ENCODE results near the gene C1orf159. TPM values are rescaled to one million over a fixed set of nuclear protein-coding genes. Genes with fewer than 3 reads are reported as not detected.

The C1orf159 gene
- total and polyA plus RNA-seq, 2 donors (not counting 1 experiment from before 2014, with no cell fraction given), result 23.0 to 25.6 TPM

GRCh38 chr1:1043921-1044320, 72.0 kb downstream of the C1orf159 start:
- intact Hi-C loops (cut with micrococcal nuclease), result no loop called here
- DNase-seq (no peak), ATAC-seq (ENCODE audit: low read depth) (no peak)
- CTCF ChIA-PET, result interaction anchor here (2.5 kb wide), 1 partner anchor 11 kb away, joined by 9 read pairs; no protein-coding TSS in a partner anchor
- H3K4me1 Mint-ChIP-seq, result peaks cover 16% of the 10 kb centered on the region
- H3K9ac ChIP-seq (ENCODE audit: low read length), result no peak overlapping the region
- no peaks in the 10 kb centered on the region for H3K36me3 ChIP-seq (replicated peaks in 1 of 2; ENCODE audit: control extremely low read depth in 1 of 2, control insufficient read depth in 1 of 2, extremely low read depth in 1 of 2, insufficient read depth in 2 of 2, low read length in 1 of 2)
- H3K4me2 ChIP-seq (replicated peaks; ENCODE audit: low read depth, low read length, poor library complexity, severe bottlenecking), result no peak overlapping the region
- peaks cover 4% of the 10 kb centered on the region for H3K27me3 Mint-ChIP-seq
- H3K4me3 ChIP-seq (ENCODE audit: control extremely low read depth in 1 of 5, extremely low read depth in 1 of 5, insufficient read depth in 1 of 5, low read depth in 2 of 5, low read length in 4 of 5), result no peak overlapping the region
- peaks cover 11% of the 10 kb centered on the region for H4K20me1 ChIP-seq (ENCODE audit: control insufficient read depth, insufficient read depth, low read length, poor library complexity, severe bottlenecking)
- H3K79me2 ChIP-seq (ENCODE audit: control insufficient read depth, insufficient read depth, low read length), result no peaks in the 10 kb centered on the region
- peaks cover 0 to 18% (median 6%) of the 10 kb centered on the region in 4 experiments for H3K27me3 ChIP-seq (replicated peaks in 1 of 4; ENCODE audit: control extremely low read depth in 1 of 4, control insufficient read depth in 3 of 4, insufficient read depth in 4 of 4, low read length in 3 of 4)
- no peaks in the 10 kb centered on the region for H3K9me3 Mint-ChIP-seq (ENCODE audit: insufficient read depth)
- H2AFZ ChIP-seq (ENCODE audit: insufficient read depth, low read depth, low read length, poor library complexity, severe bottlenecking), result no peak overlapping the region
- 97% methylated on average over 33 of the region's 33 CpGs for WGBS (ENCODE audit: insufficient coverage)
- TF ChIP-seq EZH2 (IDR thresholded peaks at IDR 0.05; ENCODE audit: borderline replicate concordance, insufficient read depth, low read depth, low read length, poor library complexity, severe bottlenecking) (no peak), CTCF (IDR thresholded peaks at IDR 0.05) (no peak)
- no peak overlapping the region for H3K4me3 Mint-ChIP-seq
- no peak overlapping the region for H3K27ac ChIP-seq (ENCODE audit: low read length in 2 of 2)
- H3K27ac Mint-ChIP-seq, result no peak overlapping the region
- peaks cover 17% of the 10 kb centered on the region in 2 donors for H3K4me1 ChIP-seq (ENCODE audit: control insufficient read depth in 2 of 2, insufficient read depth in 2 of 2, low read length in 2 of 2)
- POLR2A ChIA-PET, result interaction anchor here (1.8 kb wide), 1 partner anchor 15 kb away, joined by 3 read pairs; no protein-coding TSS in a partner anchor
- peaks cover 0 to 7% (median 0%) of the 10 kb centered on the region in 3 donors for H3K9me3 ChIP-seq (ENCODE audit: control extremely low read depth in 1 of 3, control insufficient read depth in 2 of 3, insufficient read depth in 1 of 3, low read length in 2 of 3)

- Histone ChIP-seq H3K4me2 (replicated peaks; ENCODE audit: low read depth, low read length, poor library complexity, severe bottlenecking) (no peak overlapping the region), H2AFZ (ENCODE audit: insufficient read depth, low read depth, low read length, poor library complexity, severe bottlenecking) (no peak overlapping the region), H3K9ac (ENCODE audit: low read length) (no peak overlapping the region), H3K79me2 (ENCODE audit: control insufficient read depth, insufficient read depth, low read length) (no peaks in the 10 kb centered on the region), H3K4me3 (ENCODE audit: control extremely low read depth in 1 of 5, extremely low read depth in 1 of 5, insufficient read depth in 1 of 5, low read depth in 2 of 5, low read length in 4 of 5) (no peak overlapping the region), H3K36me3 (replicated peaks in 1 of 2; ENCODE audit: control extremely low read depth in 1 of 2, control insufficient read depth in 1 of 2, extremely low read depth in 1 of 2, insufficient read depth in 2 of 2, low read length in 1 of 2) (no peaks in the 10 kb centered on the region), H3K9me3 (ENCODE audit: control extremely low read depth in 1 of 3, control insufficient read depth in 2 of 3, insufficient read depth in 1 of 3, low read length in 2 of 3) (peaks cover 0 to 9% (median 0%) of the 10 kb centered on the region in 3 donors), H4K20me1 (ENCODE audit: control insufficient read depth, insufficient read depth, low read length, poor library complexity, severe bottlenecking) (peaks cover 11% of the 10 kb centered on the region), H3K27ac (ENCODE audit: low read length in 2 of 2) (no peak overlapping the region), H3K27me3 (replicated peaks in 1 of 4; ENCODE audit: control extremely low read depth in 1 of 4, control insufficient read depth in 3 of 4, insufficient read depth in 4 of 4, low read length in 3 of 4) (peaks cover 0 to 23% (median 8%) of the 10 kb centered on the region in 4 experiments), H3K4me1 (ENCODE audit: control insufficient read depth in 2 of 2, insufficient read depth in 2 of 2, low read length in 2 of 2) (peaks cover 22% of the 10 kb centered on the region in 2 donors)
- ATAC-seq (ENCODE audit: low read depth) (no peak), DNase-seq (no peak)
- Mint-ChIP-seq H3K27ac (no peak overlapping the region), H3K4me3 (no peak overlapping the region), H3K4me1 (peaks cover 21% of the 10 kb centered on the region), H3K27me3 (peaks cover 9% of the 10 kb centered on the region), H3K9me3 (ENCODE audit: insufficient read depth) (no peaks in the 10 kb centered on the region)
- intact Hi-C loops (cut with micrococcal nuclease), result no loop called here
- ChIA-PET POLR2A (interaction anchor here (1.8 kb wide), 1 partner anchor 16 kb away, joined by 3 read pairs; no protein-coding TSS in a partner anchor), CTCF (interaction anchor here (2.5 kb wide), 1 partner anchor 10 kb away, joined by 9 read pairs; no protein-coding TSS in a partner anchor)
- no peak for TF ChIP-seq EZH2 (IDR thresholded peaks at IDR 0.05; ENCODE audit: borderline replicate concordance, insufficient read depth, low read depth, low read length, poor library complexity, severe bottlenecking)
- no peak for TF ChIP-seq CTCF (IDR thresholded peaks at IDR 0.05)
- WGBS (ENCODE audit: insufficient coverage), result 97% methylated on average over 25 of the region's 27 CpGs
Observed at GRCh38 chr1:1043411-1043810, 72.5 kb downstream of the C1orf159 start.
